Breast epithelium (tissue), 4 donors: ENCODE results near the gene KRTAP9-8. TPM values are rescaled to one million over a fixed set of nuclear protein-coding genes. Genes with fewer than 3 reads are reported as not detected.

Experiments
- DNase-seq, 2 donors: peaks; one replicate each; pipeline ENCODE4 v3.0.0-alpha.2; 2019; ENCODE audit warnings: low spot score in 2 of 2
- H3K27ac ChIP-seq, 2 donors: fragments of 200-600 bp; sonication (generic) in 1 of 2; one replicate each; pipeline ENCODE4 v1.5.1; 2016 to 2019; ENCODE audit warnings: mild to moderate bottlenecking in 1 of 2
- H3K27me3 ChIP-seq, 2 donors: fragments of 200-600 bp; sonication (generic) in 1 of 2; one replicate each; pipeline versions ENCODE4 v1.5.1 to v1.6.0; 2017 to 2019; ENCODE audit warnings: control low read depth in 1 of 2, mild to moderate bottlenecking in 1 of 2
- H3K36me3 ChIP-seq: fragments of 200-600 bp; one replicate; pipeline ENCODE4 v1.5.1; 2019
- H3K4me1 ChIP-seq, 2 donors: fragments of 200-600 bp; sonication (generic); one replicate each; pipeline ENCODE4 v1.5.1; 2016 to 2019; ENCODE audit warnings: control low read depth in 1 of 2
- H3K4me3 ChIP-seq, 3 donors: fragments of 200-600 bp; sonication (generic); 1 replicate in 2 of 3; 2 replicates in 1 of 3; pipeline ENCODE4 v1.5.1; 2016 to 2019; ENCODE audit warnings: mild to moderate bottlenecking in 3 of 3, moderate library complexity in 2 of 3
- H3K9me3 ChIP-seq, 2 donors: fragments of 200-600 bp; sonication (generic) in 1 of 2; one replicate each; pipeline ENCODE4 v1.5.1; 2016 to 2019; ENCODE audit warnings: control low read depth in 1 of 2
- POLR2A ChIP-seq: fragments of 450-650 bp; IDR thresholded peaks from one replicate; pipeline ENCODE4 v1.6.1; 2016; ENCODE audit warnings: antibody characterized with exemption, mild to moderate bottlenecking, moderate library complexity
- POLR2AphosphoS5 ChIP-seq, 3 donors: sonication (generic); formaldehyde crosslinking; IDR thresholded peaks; one replicate each; pipeline ENCODE4 v1.6.1; 2017; ENCODE audit warnings: antibody characterized with exemption in 3 of 3
- intact Hi-C: fragments of 100-400 bp; cut with DNase I; formaldehyde crosslinking; loops from one replicate; pipeline ENCODE4 v1.15.1; 2023; ENCODE audit warnings: low total_unique reads
- total RNA-seq, 3 donors: library from RNA; depleted of rRNA; stranded (reverse); fragments of >200 nt; gene quantifications; one replicate each; pipeline ENCODE4 v1.1.0, GENCODE V29; 2016
- TF ChIP-seq, protein P1 (sequence below), 3 donors: fragments of 450-650 bp; IDR thresholded peaks; one replicate each; pipeline ENCODE4 v1.5.1; 2016 to 2017; ENCODE audit warnings: antibody characterized with exemption in 3 of 3, mild to moderate bottlenecking in 3 of 3, moderate library complexity in 3 of 3

KRTAP9-8 gene
- total RNA-seq, 3 donors from 2014 or later, result not detected

DNA sequence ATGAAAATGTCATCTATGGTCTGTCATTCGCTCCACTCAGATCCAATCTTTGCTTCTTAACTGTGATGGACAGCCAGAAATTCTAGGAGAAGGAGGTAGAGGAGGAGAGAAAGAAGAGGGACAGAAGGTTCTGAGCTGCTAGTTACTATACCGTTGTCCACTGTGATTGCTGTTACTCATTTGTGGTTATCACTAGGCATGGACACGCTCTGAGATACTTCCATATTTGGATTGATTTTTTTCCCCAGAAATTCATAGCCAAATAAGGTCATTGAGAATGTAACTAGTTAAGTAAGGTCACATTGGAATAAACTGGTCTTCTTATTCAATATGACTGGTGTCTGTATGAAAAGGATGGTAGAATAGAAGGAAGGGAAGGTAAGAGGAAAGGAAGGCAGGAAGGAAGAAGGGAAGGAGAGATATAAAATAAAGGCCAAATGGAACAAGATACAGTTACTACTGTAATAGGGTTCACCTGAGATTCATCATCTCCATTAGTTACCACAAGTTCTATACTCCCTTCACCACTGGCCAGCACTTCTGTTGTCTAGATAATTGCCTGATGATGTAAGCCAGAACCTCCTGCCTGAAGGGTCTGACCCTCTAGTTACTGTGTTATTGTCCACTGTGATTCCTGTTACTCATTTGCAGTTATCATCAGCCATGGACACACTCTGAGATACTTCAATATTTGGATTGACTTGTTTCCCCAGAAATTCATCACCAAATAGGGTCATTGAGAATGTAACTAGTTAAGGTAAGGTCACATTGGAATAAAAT, 40.6 kb downstream of the KRTAP9-8 start:
- no peaks in the 10 kb centered on the region for H3K27me3 ChIP-seq
- intact Hi-C loops, result no loop called here
- no peaks in the 10 kb centered on the region for H3K9me3 ChIP-seq
- no peak for TF ChIP-seq POLR2AphosphoS5 (IDR thresholded peaks at IDR 0.05)
- TF ChIP-seq, protein P1, sequence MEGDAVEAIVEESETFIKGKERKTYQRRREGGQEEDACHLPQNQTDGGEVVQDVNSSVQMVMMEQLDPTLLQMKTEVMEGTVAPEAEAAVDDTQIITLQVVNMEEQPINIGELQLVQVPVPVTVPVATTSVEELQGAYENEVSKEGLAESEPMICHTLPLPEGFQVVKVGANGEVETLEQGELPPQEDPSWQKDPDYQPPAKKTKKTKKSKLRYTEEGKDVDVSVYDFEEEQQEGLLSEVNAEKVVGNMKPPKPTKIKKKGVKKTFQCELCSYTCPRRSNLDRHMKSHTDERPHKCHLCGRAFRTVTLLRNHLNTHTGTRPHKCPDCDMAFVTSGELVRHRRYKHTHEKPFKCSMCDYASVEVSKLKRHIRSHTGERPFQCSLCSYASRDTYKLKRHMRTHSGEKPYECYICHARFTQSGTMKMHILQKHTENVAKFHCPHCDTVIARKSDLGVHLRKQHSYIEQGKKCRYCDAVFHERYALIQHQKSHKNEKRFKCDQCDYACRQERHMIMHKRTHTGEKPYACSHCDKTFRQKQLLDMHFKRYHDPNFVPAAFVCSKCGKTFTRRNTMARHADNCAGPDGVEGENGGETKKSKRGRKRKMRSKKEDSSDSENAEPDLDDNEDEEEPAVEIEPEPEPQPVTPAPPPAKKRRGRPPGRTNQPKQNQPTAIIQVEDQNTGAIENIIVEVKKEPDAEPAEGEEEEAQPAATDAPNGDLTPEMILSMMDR (IDR thresholded peaks at IDR 0.05), result no peak
- no peak for TF ChIP-seq POLR2A
- no peaks in the 10 kb centered on the region for H3K4me1 ChIP-seq
- no peak overlapping the region for H3K4me3 ChIP-seq
- H3K36me3 ChIP-seq, result no peaks in the 10 kb centered on the region
- H3K27ac ChIP-seq, result no peak overlapping the region
- DNase-seq, result no peak

DNA sequence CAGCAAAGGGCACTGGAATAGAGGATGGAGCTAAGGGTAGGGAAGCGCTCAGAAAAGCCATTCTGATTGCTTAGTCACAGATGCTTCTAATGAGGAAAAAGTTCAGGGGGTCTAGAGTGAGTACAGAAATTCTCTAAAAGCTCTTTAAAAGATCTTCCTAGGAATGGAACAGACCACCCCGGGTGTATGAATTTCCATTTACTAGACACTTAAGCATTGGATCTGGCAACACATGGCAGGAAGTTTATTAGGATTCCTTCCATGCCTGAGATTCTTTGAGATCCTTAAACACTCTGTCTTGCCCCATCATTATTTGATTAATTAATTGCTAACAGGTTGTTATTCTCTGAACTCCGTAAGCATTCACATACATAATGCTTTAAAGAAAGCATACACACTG, 46.2 kb downstream of the KRTAP9-8 start:
- Histone ChIP-seq H3K27me3 (no peaks in the 10 kb centered on the region), H3K4me3 (no peak overlapping the region), H3K4me1 (no peaks in the 10 kb centered on the region), H3K9me3 (no peaks in the 10 kb centered on the region), H3K27ac (no peak overlapping the region), H3K36me3 (no peaks in the 10 kb centered on the region)
- intact Hi-C loops, result no loop called here
- no peak for DNase-seq
- TF ChIP-seq POLR2AphosphoS5 (IDR thresholded peaks at IDR 0.05) (no peak), POLR2A (no peak)
- TF ChIP-seq, protein P1 (IDR thresholded peaks at IDR 0.05), result no peak

- Histone ChIP-seq H3K4me3 (no peak overlapping the region), H3K36me3 (no peaks in the 10 kb centered on the region), H3K4me1 (no peaks in the 10 kb centered on the region), H3K9me3 (no peaks in the 10 kb centered on the region), H3K27me3 (no peaks in the 10 kb centered on the region), H3K27ac (no peak overlapping the region)
- TF ChIP-seq POLR2AphosphoS5 (IDR thresholded peaks at IDR 0.05) (no peak), POLR2A (no peak)
- TF ChIP-seq, protein P1 (IDR thresholded peaks at IDR 0.05), result no peak
- intact Hi-C loops, result no loop called here
- DNase-seq, result no peak
These were observed 46.7 kb downstream of the KRTAP9-8 start for GRCh38 chr17:41284546-41284945.

- intact Hi-C loops, result no loop called here
- Histone ChIP-seq H3K4me1 (no peaks in the 10 kb centered on the region), H3K27me3 (no peaks in the 10 kb centered on the region), H3K9me3 (no peaks in the 10 kb centered on the region), H3K27ac (no peak overlapping the region), H3K4me3 (no peak overlapping the region), H3K36me3 (no peaks in the 10 kb centered on the region)
- no peak for DNase-seq
- TF ChIP-seq, protein P1 (IDR thresholded peaks at IDR 0.05), result no peak
- TF ChIP-seq POLR2AphosphoS5 (IDR thresholded peaks at IDR 0.05) (no peak), POLR2A (no peak)
These were observed 49.3 kb downstream of the KRTAP9-8 start for GRCh38 chr17:41287050-41287449.

Other genes with a start within 250 kb of the KRTAP9-8 start
- not detected for gene KRTAP3-3, start 243.8 kb upstream of the KRTAP9-8 start, total RNA-seq
- not detected for gene KRTAP3-2, start 238.1 kb upstream of the KRTAP9-8 start, total RNA-seq
- gene KRTAP3-1, start 228.9 kb upstream of the KRTAP9-8 start, total RNA-seq, result not detected
- not detected for gene KRTAP1-5, start 210.8 kb upstream of the KRTAP9-8 start, total RNA-seq
- gene KRTAP1-4, start 207.8 kb upstream of the KRTAP9-8 start, total RNA-seq, result not detected
- not detected for gene KRTAP1-3, start 203.1 kb upstream of the KRTAP9-8 start, total RNA-seq
- not detected for gene KRTAP1-1, start 196.5 kb upstream of the KRTAP9-8 start, total RNA-seq
- gene KRTAP2-1, start 190.7 kb upstream of the KRTAP9-8 start, total RNA-seq, result not detected
- not detected for gene KRTAP2-2, start 182.8 kb upstream of the KRTAP9-8 start, total RNA-seq
- gene KRTAP2-3, start 177.9 kb upstream of the KRTAP9-8 start, total RNA-seq, result not detected
- gene KRTAP2-4, start 172.1 kb upstream of the KRTAP9-8 start, total RNA-seq, result not detected
- gene KRTAP4-7, start 153.8 kb upstream of the KRTAP9-8 start, total RNA-seq, result not detected
- not detected for gene KRTAP4-8, start 139.9 kb upstream of the KRTAP9-8 start, total RNA-seq
- gene KRTAP4-16, start 135.8 kb upstream of the KRTAP9-8 start, total RNA-seq, result not detected
- gene KRTAP4-9, start 132.6 kb upstream of the KRTAP9-8 start, total RNA-seq, result not detected
- gene KRTAP4-11, start 119.6 kb upstream of the KRTAP9-8 start, total RNA-seq, result not detected
- gene KRTAP4-12, start 113.8 kb upstream of the KRTAP9-8 start, total RNA-seq, result not detected
- gene KRTAP4-6, start 97.5 kb upstream of the KRTAP9-8 start, total RNA-seq, result not detected
- gene KRTAP4-5, start 88.2 kb upstream of the KRTAP9-8 start, total RNA-seq, result not detected
- not detected for gene KRTAP4-4, start 77.3 kb upstream of the KRTAP9-8 start, total RNA-seq
- gene KRTAP4-3, start 69.8 kb upstream of the KRTAP9-8 start, total RNA-seq, result not detected
- not detected for gene KRTAP4-2, start 59.8 kb upstream of the KRTAP9-8 start, total RNA-seq
- gene KRTAP4-1, start 53.1 kb upstream of the KRTAP9-8 start, total RNA-seq, result not detected
- gene KRTAP9-1, start 48.1 kb upstream of the KRTAP9-8 start, total RNA-seq, result not detected
- gene KRTAP9-2, start 11.4 kb upstream of the KRTAP9-8 start, total RNA-seq, result not detected
- gene KRTAP9-3, start 5.5 kb upstream of the KRTAP9-8 start, total RNA-seq, result not detected
- not detected for gene KRTAP9-4, start 11.7 kb downstream of the KRTAP9-8 start, total RNA-seq
- gene KRTAP9-9, start 17.4 kb downstream of the KRTAP9-8 start, total RNA-seq, result not detected
- gene KRTAP9-6, start 27.4 kb downstream of the KRTAP9-8 start, total RNA-seq, result not detected
- not detected for gene KRTAP9-7, start 37.7 kb downstream of the KRTAP9-8 start, total RNA-seq
- not detected for gene KRTAP29-1, start 64.9 kb downstream of the KRTAP9-8 start, total RNA-seq
- gene KRTAP16-1, start 71.3 kb downstream of the KRTAP9-8 start, total RNA-seq, result not detected
- gene KRTAP17-1, start 77.7 kb downstream of the KRTAP9-8 start, total RNA-seq, result not detected
- gene KRT33A, start 112.8 kb downstream of the KRTAP9-8 start, total RNA-seq, result not detected
- gene KRT33B, start 131.8 kb downstream of the KRTAP9-8 start, total RNA-seq, result not detected
- not detected for gene KRT34, start 144.3 kb downstream of the KRTAP9-8 start, total RNA-seq
- not detected for gene KRT31, start 159.6 kb downstream of the KRTAP9-8 start, total RNA-seq
- not detected for gene KRT37, start 186.6 kb downstream of the KRTAP9-8 start, total RNA-seq
- not detected for gene KRT38, start 203.0 kb downstream of the KRTAP9-8 start, total RNA-seq
- under 1 TPM in 2 of 3 donors, not detected in 1; 0.33 to 0.73 TPM for gene KRT32, start 229.4 kb downstream of the KRTAP9-8 start, total RNA-seq
- not detected for gene KRT35, start 243.2 kb downstream of the KRTAP9-8 start, total RNA-seq